ENCODE results near the gene SNAP47.

Gene SNAP47

GRCh38 chr1:227732586-227733308, 2.5 kb upstream of the SNAP47 start:
- no peak for DNase-seq

DNA sequence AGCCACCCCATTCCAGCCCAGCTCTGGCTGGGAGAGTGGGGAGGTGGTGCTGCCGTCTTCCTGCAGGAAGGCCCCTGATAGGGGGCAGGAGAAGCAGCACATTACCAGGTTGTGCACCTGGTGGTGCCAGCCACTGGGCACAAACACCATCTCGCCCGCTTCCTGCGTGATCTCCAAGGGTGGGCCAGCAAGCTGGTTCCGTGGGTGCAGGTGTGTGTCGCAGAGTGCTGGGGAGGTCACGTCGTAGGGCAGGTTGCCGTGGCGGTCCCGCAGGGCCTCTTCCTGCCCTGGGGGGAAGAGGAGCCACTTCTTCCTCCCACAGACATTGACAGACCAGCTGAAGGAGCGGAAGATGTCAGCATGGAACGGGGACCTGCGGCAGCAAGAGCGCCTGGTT, 1.9 kb upstream of the SNAP47 start:
- no peak for DNase-seq

DNA sequence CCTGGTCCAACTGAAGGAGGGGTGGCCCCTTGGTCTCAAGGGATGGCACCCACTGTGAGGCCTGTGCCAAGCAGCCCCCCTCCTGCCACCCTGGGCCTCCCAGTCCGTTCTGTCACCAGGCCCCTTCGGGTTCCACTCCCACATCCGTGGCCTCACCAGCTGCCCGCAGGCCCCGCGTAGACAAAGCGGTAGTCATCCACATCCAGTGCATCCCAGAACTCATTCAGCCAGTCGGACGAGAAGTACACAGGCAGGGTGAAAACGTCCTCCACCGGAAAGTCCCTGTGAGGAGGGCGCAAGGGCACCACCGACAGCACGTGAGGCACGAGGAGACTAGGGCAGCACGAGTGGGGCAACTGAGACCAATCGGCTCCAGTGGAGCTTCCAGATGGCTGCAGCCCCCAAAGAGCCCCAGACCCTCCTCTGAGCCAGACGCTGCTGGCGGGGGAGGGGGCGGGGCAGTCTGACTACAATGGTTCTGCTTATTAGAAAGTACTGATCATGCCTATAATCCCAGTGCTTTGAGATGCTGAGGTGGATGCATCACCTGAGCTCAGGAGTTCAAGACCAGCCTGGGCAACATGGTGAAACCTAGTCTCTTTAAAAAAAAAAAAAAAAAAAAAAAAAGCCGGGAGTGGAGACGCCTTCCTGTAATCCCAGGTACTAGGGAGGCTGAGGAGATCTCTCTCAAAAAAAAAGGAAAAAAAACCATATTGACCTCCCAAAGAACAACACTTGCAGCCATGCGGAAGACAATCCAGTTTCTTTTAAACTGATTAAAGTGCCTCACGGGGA, 1.3 kb upstream of the SNAP47 start:
- no peak for DNase-seq

DNA sequence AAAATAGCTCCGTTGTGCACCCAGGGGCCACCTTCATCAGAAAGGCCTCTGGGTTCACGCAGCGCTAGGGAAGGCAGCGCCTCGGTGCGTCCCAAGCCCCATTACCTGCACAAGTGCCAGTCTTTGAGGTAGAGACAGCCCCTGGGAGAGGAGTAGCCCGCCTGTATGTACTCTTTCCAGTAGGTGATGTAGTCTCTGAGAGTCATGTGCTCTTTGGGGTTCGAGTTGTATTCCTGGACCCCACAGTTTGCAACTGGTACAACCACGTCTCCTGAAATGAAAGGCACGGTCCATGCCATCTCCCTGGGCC, 734 bp upstream of the SNAP47 start:
- DNase-seq: no peak

- DNase-seq: no peak
These were observed 477 bp downstream of the SNAP47 start for GRCh38 chr1:227735539-227736285.

DNA sequence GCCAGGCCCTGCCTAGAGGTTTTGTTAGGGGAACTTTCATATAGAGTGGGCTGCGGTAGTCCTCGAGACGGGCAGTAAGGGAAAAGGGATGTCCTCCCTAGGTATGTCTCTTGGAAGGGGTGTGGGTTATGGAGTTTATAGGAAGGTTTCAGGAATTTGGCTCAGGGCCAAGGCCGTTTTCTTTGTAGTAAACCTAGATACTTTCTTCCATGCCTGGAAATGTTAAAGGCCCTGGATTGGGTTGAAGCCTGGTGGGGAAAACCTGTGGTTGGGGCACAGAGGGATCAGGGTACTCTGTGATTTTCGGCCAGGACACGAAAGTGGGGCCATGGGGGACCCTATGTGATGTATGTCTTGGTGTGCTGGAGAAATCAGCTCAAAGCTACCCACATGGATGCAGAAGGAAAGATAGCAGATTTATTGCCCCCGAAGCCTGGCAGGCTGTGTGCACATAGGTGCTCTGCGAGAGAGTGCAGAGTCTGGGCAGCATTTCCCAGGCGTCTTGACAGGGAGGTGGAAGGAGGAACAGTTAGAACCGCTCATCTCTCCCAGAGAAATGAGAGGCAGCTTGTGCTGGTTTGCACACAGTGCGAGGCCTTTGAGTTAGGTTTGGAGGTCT, 1.7 kb downstream of the SNAP47 start:
- no peak for DNase-seq

DNA sequence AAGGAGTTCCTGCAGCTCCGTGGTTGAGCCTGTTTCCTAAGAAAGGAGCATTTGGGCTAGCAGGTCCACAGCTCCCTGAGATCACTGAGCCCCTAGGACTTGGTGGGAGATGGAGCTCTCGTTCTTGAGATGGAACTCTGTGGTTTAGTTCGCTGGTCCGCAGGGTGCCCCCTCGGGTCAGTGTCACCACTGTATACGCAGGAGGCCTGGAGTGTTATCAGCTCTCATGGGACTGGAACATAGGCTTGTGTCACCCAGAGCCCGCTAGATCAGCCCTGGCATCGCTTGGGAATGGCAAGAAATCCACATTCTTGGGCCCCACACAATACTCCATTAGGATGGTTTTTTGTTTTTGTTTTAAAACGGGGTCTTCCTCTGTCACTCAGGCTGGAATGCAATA, 3.6 kb downstream of the SNAP47 start:
- no peak for DNase-seq

GRCh38 chr1:227739636-227740035, 4.4 kb downstream of the SNAP47 start:
- DNase-seq: no peak

DNA sequence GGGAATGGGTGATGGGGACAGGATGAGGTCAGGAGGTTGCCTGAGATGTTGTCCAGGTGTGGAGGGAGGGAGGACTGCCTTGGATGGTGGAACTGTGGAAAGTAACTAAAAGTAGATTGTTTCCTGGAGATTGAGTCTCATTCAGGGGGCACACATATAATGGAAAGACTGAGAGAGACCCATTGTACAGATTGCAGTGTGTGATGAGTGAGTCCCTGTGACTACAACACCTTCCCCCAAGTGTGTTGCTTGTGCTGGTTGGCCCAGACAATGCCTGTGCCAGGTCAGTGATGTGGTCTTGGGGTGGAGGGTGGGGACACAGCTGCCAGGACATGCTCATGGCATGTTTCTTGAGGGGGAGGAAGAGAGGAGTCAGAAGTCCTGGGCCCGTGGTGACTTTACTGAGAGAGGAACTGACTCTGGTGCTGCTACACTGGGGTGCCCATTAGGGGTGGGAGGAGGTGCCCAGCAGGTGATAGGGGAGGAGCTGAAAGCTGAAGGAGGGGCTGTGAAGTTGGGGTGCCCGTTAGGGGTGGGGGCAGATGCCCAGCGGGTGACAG, 5.2 kb downstream of the SNAP47 start:
- no peak for DNase-seq

- no peak for DNase-seq
These were observed 6.1 kb downstream of the SNAP47 start for GRCh38 chr1:227741166-227741870.

DNA sequence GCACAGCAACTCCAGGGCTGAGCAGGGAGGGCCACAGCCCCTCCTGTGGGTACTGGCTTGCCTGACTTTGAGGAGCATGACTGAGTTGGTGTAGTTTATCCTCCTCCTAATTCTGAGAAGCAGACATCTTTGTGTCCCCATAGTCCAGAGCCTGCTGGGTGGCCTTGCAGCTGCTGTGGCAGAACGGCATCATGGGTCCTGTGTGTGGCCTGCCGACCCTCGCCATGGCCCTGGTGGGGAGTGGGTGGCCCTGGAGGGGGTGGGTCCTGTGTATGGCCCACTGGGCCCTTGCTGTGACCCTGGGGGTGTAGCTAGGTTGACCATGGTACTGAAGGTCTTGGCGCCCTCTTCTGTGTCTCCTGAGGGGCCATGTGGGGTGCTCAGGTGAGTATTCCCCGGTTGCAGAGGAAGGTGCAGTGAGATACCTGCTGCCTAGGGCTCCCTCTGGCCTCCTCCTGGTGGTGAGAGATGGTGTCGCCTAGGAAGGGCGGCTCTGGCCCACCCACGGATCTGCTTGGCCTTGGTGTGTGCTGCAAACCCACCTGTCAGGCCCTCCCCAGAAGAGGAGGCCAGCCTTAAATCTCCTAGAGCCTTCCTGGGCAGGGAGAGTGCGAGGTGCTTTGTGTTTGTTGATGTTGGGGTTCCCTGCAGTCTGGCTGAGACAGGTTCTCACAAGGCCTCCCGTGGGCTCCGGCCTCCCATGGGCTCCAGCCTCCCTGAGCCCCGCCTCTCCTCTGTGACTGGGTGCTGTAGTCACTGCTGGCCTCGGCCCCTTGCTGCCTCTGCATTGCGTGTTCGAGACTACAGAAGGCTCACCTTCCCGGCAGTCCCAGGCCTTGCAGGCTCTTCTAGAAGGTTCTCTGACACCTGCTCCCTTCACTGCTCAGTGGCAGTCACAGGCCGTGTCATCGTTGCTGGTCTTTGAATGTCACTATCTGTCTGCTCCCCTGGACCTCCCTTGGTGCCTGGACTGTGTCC, 7.8 kb downstream of the SNAP47 start:
- no peak for DNase-seq

GRCh38 chr1:227744668-227745067, 9.4 kb downstream of the SNAP47 start:
- DNase-seq: no peak

DNA sequence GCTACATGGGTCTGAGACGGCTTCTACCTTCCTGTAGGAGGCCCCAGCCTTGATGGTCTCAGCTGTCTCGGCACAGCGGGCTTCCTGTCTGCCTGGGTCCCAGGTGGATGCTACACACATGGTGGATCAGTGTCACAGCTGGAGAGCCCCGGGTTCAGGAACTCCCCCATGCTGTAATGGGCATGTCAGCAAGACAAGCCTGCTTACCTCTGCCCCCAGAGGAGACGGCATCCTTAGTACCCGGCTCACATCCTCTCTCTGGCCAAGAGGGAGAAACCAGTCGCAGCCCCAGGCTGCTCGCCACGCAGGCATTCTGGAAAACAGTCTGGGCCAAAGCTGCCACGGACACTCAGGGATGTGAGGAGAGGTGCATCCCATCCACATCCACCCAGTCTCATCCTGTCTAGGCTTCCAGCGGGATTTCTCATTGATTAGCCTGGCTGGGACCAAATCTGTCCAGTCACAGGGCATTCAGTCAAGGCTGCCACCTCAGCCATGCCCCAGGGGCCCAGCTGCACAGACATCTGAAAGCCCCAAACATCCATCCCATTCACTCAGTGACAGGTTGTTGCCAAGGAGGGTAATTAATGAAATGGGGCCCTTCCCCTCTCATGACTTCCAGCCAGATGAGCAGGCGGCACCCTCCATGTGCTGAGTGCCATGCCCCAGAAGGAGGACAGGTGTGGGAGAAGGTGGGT, 10.5 kb downstream of the SNAP47 start:
- peak; percentile 49 for DNase-seq

DNA sequence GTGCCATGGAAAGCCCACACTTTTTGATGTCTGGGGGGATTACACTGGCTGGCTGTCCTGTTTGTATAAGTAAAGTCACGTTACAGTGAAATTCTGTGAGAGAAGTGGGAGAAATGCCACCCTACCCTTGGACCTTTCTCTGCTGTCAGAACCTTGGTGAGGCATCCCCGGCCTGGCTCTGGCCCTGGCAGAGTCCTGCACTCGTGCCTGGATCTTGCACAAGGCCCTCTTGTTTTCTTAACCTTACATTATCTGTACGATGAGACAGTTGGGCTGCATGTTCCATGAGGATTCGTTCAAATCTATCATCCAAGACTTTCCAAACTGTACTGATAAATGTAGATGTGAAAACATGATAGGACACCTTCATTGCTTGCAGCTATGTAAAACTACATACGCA, 11.4 kb downstream of the SNAP47 start:
- DNase-seq: no peak

- no peak for DNase-seq
These were observed 12.1 kb downstream of the SNAP47 start for GRCh38 chr1:227747382-227747781.

GRCh38 chr1:227747948-227748495, 12.8 kb downstream of the SNAP47 start:
- DNase-seq: no peak

- DNase-seq: no peak
These were observed 13.4 kb downstream of the SNAP47 start for GRCh38 chr1:227748496-227749182.

DNA sequence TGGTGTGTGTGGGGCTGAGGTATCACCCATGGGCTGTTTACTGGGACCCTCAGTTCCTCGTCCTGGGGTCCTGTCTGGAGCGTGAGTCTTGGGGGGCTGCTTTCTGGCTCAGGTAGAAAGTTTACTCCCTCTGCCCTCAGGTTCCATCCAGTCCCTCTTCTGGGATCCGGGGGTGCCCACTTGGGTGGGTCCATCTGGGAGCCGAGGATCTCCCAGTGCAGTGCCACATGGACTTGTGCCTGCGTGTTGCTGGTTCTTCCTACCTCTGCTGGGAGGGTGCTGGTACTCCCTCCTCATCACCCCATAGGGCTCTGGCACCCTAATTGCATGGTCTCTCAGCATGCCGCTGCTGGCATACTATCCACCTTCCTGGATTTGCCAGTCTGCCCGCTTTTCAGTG, 14.0 kb downstream of the SNAP47 start:
- DNase-seq: no peak

DNA sequence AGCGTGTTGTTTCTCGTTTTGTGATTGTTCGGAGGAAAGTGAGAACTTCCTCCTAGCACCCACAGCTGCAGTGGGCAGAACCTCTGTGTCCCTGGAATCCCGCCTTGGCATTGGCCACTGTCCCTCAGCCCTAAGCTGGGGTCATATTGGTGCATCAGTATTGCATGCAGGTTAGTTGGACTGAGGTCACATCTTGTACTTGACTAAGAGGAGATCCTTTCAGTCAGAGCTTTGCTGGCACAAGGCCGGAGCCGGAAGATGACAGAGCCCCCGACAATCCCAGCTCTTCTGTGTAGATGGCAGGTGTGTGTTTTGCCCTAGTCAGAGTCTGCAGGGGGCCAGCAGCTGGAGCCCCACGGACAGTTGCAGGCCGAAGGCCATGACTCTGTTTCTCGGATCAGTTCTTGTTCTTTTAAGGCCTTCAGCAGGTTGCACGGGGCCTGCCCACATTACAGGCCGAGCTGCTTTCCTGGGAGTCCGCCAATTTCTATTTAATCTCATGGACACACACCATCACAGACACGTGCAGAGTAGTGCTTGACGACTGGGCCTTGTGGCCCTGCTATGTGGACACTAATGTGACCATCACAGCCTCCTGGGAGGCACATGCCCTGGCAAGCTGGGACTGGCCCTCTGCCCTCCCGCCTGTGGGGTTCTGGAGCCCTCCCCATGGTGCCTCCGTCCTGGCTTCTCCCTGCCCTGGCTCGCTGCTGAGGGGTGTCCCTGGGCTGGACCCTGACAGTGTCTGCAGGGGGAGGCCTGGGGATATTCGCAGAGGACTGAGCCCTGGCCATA, 14.9 kb downstream of the SNAP47 start:
- no peak for DNase-seq

Data from NCI-H2171 (cell line).